HFFc6 (cell line): ENCODE measurements around the gene TAX1BP1. TPM values are rescaled to one million over a fixed set of nuclear protein-coding genes. Genes with fewer than 3 reads are reported as not detected.

ENCODE experiments used
- DNase-seq: peaks from one replicate; pipeline ENCODE4 v3.0.0-alpha.2; 2018
- H3K27ac Mint-ChIP-seq: 2 replicates; pipeline ENCODE4 v1.8.0; 2020; ENCODE audit warnings: mild to moderate bottlenecking, mixed read lengths
- H3K27me3 Mint-ChIP-seq: 2 replicates; pipeline ENCODE4 v1.8.0; 2021; ENCODE audit warnings: mild to moderate bottlenecking, moderate library complexity, mixed read lengths; ENCODE audit not compliant: insufficient read depth
- H3K36me3 Mint-ChIP-seq: 2 replicates; pipeline ENCODE4 v1.8.0; 2021; ENCODE audit warnings: low read depth, mixed read lengths
- H3K4me1 Mint-ChIP-seq: 2 replicates; pipeline ENCODE4 v1.8.0; 2020; ENCODE audit warnings: low read depth, mixed read lengths
- H3K4me3 Mint-ChIP-seq: 2 replicates; pipeline ENCODE4 v1.8.0; 2020; ENCODE audit warnings: mild to moderate bottlenecking, moderate library complexity, mixed read lengths
- H3K9me3 Mint-ChIP-seq: 2 replicates; pipeline ENCODE4 v1.8.0; 2020; ENCODE audit warnings: mild to moderate bottlenecking, mixed read lengths
- total RNA-seq, 6 experiments: library from RNA; stranded (reverse); fragmentation: NEBNext Ultra II Directional; extraction: Animal tissue kit (Norgen Biotek cat#: 25700); gene quantifications; 2 replicates in 1 of 6; 3 replicates in 5 of 6; pipeline ENCODE4 v1.2.3, GENCODE V29; 2021
- TF ChIP-seq, protein P1 (sequence below): fragments of 200-600 bp; sonication (generic); IDR thresholded peaks from 2 replicates; pipeline ENCODE4 v1.5.0; 2021; ENCODE audit warnings: antibody characterized with exemption, mild to moderate bottlenecking

Gene TAX1BP1
- total RNA-seq, 6 experiments from 2014 or later = 106 to 138 (median 120) TPM

DNA sequence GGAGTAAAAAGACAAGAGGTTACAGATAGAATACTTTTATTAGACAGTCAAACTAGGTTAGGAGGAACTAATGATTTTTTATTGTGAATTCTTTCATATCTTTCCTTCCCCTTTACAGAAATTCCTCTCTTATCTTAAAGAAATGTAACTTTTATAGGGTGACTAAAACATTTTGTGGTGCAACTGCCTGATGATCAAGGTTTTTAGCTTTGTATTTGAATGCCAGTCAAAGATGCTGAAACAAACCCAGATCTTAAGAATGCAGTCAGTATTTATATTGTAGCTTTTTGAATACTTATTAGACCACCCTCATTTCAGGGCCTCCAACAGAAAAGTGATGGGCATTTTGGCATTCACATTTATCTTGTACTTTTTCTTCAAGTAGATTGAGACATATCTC lies 27.4 kb downstream of the TAX1BP1 start:
- TF ChIP-seq, protein P1, sequence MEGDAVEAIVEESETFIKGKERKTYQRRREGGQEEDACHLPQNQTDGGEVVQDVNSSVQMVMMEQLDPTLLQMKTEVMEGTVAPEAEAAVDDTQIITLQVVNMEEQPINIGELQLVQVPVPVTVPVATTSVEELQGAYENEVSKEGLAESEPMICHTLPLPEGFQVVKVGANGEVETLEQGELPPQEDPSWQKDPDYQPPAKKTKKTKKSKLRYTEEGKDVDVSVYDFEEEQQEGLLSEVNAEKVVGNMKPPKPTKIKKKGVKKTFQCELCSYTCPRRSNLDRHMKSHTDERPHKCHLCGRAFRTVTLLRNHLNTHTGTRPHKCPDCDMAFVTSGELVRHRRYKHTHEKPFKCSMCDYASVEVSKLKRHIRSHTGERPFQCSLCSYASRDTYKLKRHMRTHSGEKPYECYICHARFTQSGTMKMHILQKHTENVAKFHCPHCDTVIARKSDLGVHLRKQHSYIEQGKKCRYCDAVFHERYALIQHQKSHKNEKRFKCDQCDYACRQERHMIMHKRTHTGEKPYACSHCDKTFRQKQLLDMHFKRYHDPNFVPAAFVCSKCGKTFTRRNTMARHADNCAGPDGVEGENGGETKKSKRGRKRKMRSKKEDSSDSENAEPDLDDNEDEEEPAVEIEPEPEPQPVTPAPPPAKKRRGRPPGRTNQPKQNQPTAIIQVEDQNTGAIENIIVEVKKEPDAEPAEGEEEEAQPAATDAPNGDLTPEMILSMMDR = no peak
- H3K4me1 Mint-ChIP-seq = peaks cover 53% of the 10 kb centered on the region
- H3K27ac Mint-ChIP-seq = peak overlapping the region; percentile 58
- peak; percentile 12 for DNase-seq
- no peaks in the 10 kb centered on the region; the same call in 1 of the 2 replicates for H3K27me3 Mint-ChIP-seq
- peaks cover 24% of the 10 kb centered on the region for H3K36me3 Mint-ChIP-seq
- no peak overlapping the region for H3K4me3 Mint-ChIP-seq
- H3K9me3 Mint-ChIP-seq = no peaks in the 10 kb centered on the region

DNA sequence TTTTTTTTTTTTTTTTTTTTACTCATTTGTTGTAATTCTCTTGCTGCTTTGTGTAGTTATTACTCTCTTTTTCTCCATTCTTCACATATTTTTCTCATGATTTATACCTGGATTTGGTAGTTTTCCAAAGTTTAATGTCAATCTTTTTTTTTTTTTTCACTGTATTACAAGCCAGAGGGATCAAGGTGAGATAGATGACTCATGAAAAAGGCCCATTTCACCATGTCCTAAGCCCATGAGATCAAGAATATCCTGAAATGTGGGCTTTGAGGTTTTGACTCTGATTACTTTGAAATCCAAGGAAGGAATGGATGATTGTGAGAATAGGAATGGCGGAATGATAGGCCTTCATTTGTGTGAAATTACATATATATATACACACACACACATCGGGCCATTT lies 31.1 kb downstream of the TAX1BP1 start:
- H3K36me3 Mint-ChIP-seq = peaks cover 14% of the 10 kb centered on the region
- H3K4me1 Mint-ChIP-seq = peaks cover 59% of the 10 kb centered on the region
- DNase-seq = no peak
- peak overlapping the region; percentile 49; the same call in 1 of the 2 replicates for H3K27ac Mint-ChIP-seq
- TF ChIP-seq, protein P1 = no peak
- H3K27me3 Mint-ChIP-seq = no peaks in the 10 kb centered on the region; the same call in none of the 2 replicates
- peak overlapping the region; percentile 31; the same call in 1 of the 2 replicates for H3K4me3 Mint-ChIP-seq
- no peaks in the 10 kb centered on the region for H3K9me3 Mint-ChIP-seq

DNA sequence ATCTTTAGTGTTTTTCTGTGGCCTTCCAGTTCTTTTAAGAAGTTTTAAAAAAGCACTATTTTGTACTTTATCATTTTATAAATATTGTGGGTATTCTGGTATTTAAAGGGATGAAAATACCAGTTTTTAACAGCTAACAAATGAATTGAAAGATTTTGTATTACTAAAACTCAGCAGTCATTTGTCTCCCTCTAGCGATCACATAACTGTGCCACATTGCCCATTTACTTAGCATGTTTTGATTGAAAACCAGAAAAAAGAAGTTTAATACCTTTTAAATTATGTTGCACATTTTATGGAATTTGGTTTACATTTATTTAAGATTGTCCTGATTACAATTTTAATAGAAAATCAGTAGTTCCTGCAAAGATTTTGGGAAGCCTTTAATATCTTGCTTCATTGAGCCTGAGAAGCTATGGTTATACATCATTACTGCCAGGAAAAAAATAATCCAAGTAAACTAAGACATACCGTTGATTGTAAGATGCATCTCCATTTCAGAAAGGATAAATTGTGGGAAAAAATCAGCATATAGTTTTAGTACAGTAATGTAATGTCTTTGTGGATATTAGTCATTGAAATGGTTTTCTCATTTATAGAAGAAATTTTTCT lies 34.9 kb downstream of the TAX1BP1 start:
- DNase-seq = no peak
- Mint-ChIP-seq H3K4me3 (no peak overlapping the region), H3K9me3 (no peaks in the 10 kb centered on the region), H3K27me3 (no peaks in the 10 kb centered on the region; the same call in none of the 2 replicates), H3K27ac (no peak overlapping the region), H3K36me3 (peaks cover 14% of the 10 kb centered on the region), H3K4me1 (peaks cover 49% of the 10 kb centered on the region)
- TF ChIP-seq, protein P1 = peak; percentile 81

DNA sequence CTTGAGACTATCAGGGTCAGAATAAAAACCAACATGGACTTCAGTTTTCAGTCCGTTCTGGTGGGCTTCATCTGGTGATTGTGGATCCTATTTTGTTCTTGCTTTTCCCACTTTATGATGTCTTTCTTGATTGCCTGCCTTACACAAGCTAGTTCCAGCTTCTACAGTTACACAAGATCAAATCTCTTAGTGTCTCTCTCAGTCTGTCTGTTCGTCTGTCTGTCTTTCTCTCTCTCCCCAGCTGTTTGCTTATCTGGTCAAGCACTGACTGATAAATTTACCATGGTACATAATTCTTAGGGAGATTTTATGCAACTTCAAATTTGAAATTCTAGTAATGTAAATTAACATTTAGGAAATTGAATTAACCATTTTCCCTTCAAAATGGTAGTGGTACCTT lies 35.8 kb downstream of the TAX1BP1 start:
- TF ChIP-seq, protein P1 = no peak
- Mint-ChIP-seq H3K4me1 (peaks cover 50% of the 10 kb centered on the region), H3K9me3 (no peaks in the 10 kb centered on the region), H3K4me3 (no peak overlapping the region), H3K27me3 (no peaks in the 10 kb centered on the region; the same call in none of the 2 replicates), H3K27ac (no peak overlapping the region), H3K36me3 (peaks cover 9% of the 10 kb centered on the region)
- DNase-seq = no peak

DNA sequence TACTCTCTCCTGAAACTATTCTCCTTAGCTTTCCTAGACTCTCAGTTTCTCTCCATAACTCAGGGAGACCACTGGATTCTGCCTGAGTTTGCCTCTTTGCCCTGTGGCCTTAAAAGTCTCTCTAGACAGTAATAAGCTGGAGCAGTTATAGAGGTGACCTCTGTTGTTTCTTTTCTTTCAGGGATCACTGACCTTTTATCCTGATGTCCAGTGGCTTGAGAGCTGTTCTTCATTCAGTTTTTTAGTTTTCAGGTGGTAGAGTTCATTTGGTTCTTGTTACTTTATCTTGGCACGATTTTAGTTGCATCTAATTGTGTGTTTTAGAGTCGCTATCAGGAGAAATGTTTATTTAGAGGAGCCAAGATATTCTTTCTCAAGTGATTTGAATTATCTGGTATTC lies 37.7 kb downstream of the TAX1BP1 start:
- H3K27ac Mint-ChIP-seq = peak overlapping the region; percentile 4; the same call in 1 of the 2 replicates
- TF ChIP-seq, protein P1 = no peak
- H3K27me3 Mint-ChIP-seq = no peaks in the 10 kb centered on the region; the same call in 1 of the 2 replicates
- no peaks in the 10 kb centered on the region for H3K36me3 Mint-ChIP-seq
- H3K4me3 Mint-ChIP-seq = no peak overlapping the region
- H3K4me1 Mint-ChIP-seq = peaks cover 44% of the 10 kb centered on the region
- H3K9me3 Mint-ChIP-seq = no peaks in the 10 kb centered on the region
- no peak for DNase-seq
